Hair follicular keratinocyte (primary cell): ENCODE measurements around the gene ST6GALNAC6. TPM values are rescaled to one million over a fixed set of nuclear protein-coding genes. Genes with fewer than 3 reads are reported as not detected.

Experiments
- total RNA-seq: library from RNA; depleted of rRNA; stranded (reverse); fragments of >200 nt; gene quantifications from 2 replicates; pipeline ENCODE4 v1.2.3, GENCODE V29; 2015

ST6GALNAC6 gene
- 25.8 and 35.7 TPM in 2 replicates for total RNA-seq

GRCh38 chr9:127899128-127899943, at the start of gene ST6GALNAC6:
Gene ST6GALNAC6 (minus strand): TSS chr9:127899603. CDS start chr9:127897981, 1,622 bp downstream.

GRCh38 chr9:127937388-127938297, 38.2 kb upstream of the ST6GALNAC6 start, which contains the start of gene DPM2:
Gene DPM2 (minus strand): TSS chr9:127937854. CDS start chr9:127937820, 34 bp downstream.

GRCh38 chr9:127930231-127931091, 31.1 kb upstream of the ST6GALNAC6 start, which contains the start of gene PIP5KL1:
Gene PIP5KL1 (minus strand): TSS chr9:127930777. CDS start chr9:127930752, 25 bp downstream.

GRCh38 chr9:127916720-127917581, 17.5 kb upstream of the ST6GALNAC6 start, which contains the start of gene ST6GALNAC4:
Gene ST6GALNAC4 (minus strand): TSS chr9:127917041. CDS start chr9:127916419, 622 bp downstream.

GRCh38 chr9:127877566-127877998, 21.8 kb downstream of the ST6GALNAC6 start, which contains the start of gene AK1:
Gene AK1 (minus strand): TSS chr9:127877675. CDS start chr9:127874617, 3,058 bp downstream.

GRCh38 chr9:127854184-127854806, 45.1 kb downstream of the ST6GALNAC6 start, which contains the start of gene ENG:
Gene ENG (minus strand): TSS chr9:127854658. CDS start chr9:127854355, 303 bp downstream.

Other genes starting within 250 kb of the ST6GALNAC6 start
- not detected in 2 replicates for gene CFAP157, start 192.6 kb downstream of the ST6GALNAC6 start, total RNA-seq
- gene PTRH1, start 183.9 kb downstream of the ST6GALNAC6 start, total RNA-seq, result 66.5 and 76.0 TPM in 2 replicates
- gene TTC16, start 183.5 kb downstream of the ST6GALNAC6 start, total RNA-seq, result not detected in 2 replicates
- 9.9 and 16.0 TPM in 2 replicates for gene TOR2A, start 164.3 kb downstream of the ST6GALNAC6 start, total RNA-seq
- gene SH2D3C, start 120.9 kb downstream of the ST6GALNAC6 start, total RNA-seq, result 0.15 and 0.23 TPM in 2 replicates
- gene CDK9, start 113.6 kb downstream of the ST6GALNAC6 start, total RNA-seq, result 25.4 and 28.7 TPM in 2 replicates
- 74.0 and 76.5 TPM in 2 replicates for gene FPGS, start 96.7 kb downstream of the ST6GALNAC6 start, total RNA-seq
- gene ENG, start 44.9 kb downstream of the ST6GALNAC6 start, total RNA-seq, result 6.2 and 9.6 TPM in 2 replicates
- gene AK1, start 21.9 kb downstream of the ST6GALNAC6 start, total RNA-seq, result 34.4 and 45.3 TPM in 2 replicates
- gene ST6GALNAC4, start 17.4 kb upstream of the ST6GALNAC6 start, total RNA-seq, result 36.4 and 42.8 TPM in 2 replicates
- 10.2 and 21.9 TPM in 2 replicates for gene PIP5KL1, start 31.2 kb upstream of the ST6GALNAC6 start, total RNA-seq
- gene DPM2, start 38.3 kb upstream of the ST6GALNAC6 start, total RNA-seq, result 13.4 and 20.5 TPM in 2 replicates
- gene EEIG1, start 81.4 kb upstream of the ST6GALNAC6 start, total RNA-seq, result 2.6 and 2.7 TPM in 2 replicates
- 6.4 and 8.1 TPM in 2 replicates for gene NAIF1, start 167.7 kb upstream of the ST6GALNAC6 start, total RNA-seq
- 7.3 and 8.0 TPM in 2 replicates for gene SLC25A25, start 168.6 kb upstream of the ST6GALNAC6 start, total RNA-seq
- 60.0 and 75.4 TPM in 2 replicates for gene PTGES2, start 228.1 kb upstream of the ST6GALNAC6 start, total RNA-seq
- 8.8 and 22.4 TPM in 2 replicates for gene LCN2, start 249.8 kb upstream of the ST6GALNAC6 start, total RNA-seq